GM12878 (cell line): ENCODE results near the gene PAOX. TPM values are rescaled to one million over a fixed set of nuclear protein-coding genes. Genes with fewer than 3 reads are reported as not detected.

Source experiments
- CEBPB ChIP-seq, 2 experiments: fragments of 150-350 bp in 1 of 2; IDR thresholded peaks; 2 replicates each; pipeline ENCODE4 v1.6.1; 2012 to 2014; ENCODE audit warnings: low read depth in 2 of 2, low read length in 2 of 2, borderline replicate concordance in 1 of 2, inconsistent platforms in 1 of 2
- CEBPZ ChIP-seq: fragments of 150-350 bp; IDR thresholded peaks from 2 replicates; pipeline ENCODE4 v1.6.1; 2016; ENCODE audit warnings: low read depth, low read length
- CHD1 ChIP-seq: IDR thresholded peaks from 2 replicates; pipeline ENCODE4 v1.6.1; 2012; ENCODE audit warnings: low read depth, low read length, improper control_type of control experiment
- DPF2 ChIP-seq: fragments of 450-650 bp; IDR thresholded peaks from 2 replicates; pipeline ENCODE4 v1.6.1; 2017; ENCODE audit warnings: mild to moderate bottlenecking
- EP300 ChIP-seq, 2 experiments: fragments of 150-350 bp in 1 of 2; IDR thresholded peaks; 2 replicates each; pipeline ENCODE4 v1.6.1; 2011 to 2012; ENCODE audit warnings: low read depth in 2 of 2, low read length in 2 of 2, borderline replicate concordance in 1 of 2, improper control_type of control experiment in 1 of 2, inconsistent platforms in 1 of 2; ENCODE audit not compliant: control insufficient read depth in 1 of 2
- FOS ChIP-seq: IDR thresholded peaks from 3 replicates; pipeline ENCODE4 v1.6.1; 2011; ENCODE audit warnings: borderline replicate concordance; ENCODE audit not compliant: insufficient read length; ENCODE audit errors: extremely low read depth
- FOXM1 ChIP-seq: IDR thresholded peaks from 2 replicates; pipeline ENCODE4 v1.6.1; 2012; ENCODE audit warnings: low read depth, mild to moderate bottlenecking, inconsistent platforms, low read length, moderate library complexity
- HCFC1 ChIP-seq: fragments of 150-350 bp; IDR thresholded peaks from 2 replicates; pipeline ENCODE4 v1.6.1; 2014; ENCODE audit warnings: low read length
- KLF5 ChIP-seq: fragments of 450-650 bp; IDR thresholded peaks from 2 replicates; pipeline ENCODE4 v1.6.1; 2014; ENCODE audit warnings: mild to moderate bottlenecking; ENCODE audit not compliant: partially characterized antibody
- MEF2B ChIP-seq: fragments of 450-650 bp; IDR thresholded peaks from 2 replicates; pipeline ENCODE4 v1.6.1; 2018; ENCODE audit warnings: mild to moderate bottlenecking, moderate library complexity; ENCODE audit not compliant: partially characterized antibody, poor library complexity, severe bottlenecking
- MTA3 ChIP-seq: IDR thresholded peaks from 2 replicates; pipeline ENCODE4 v1.6.1; 2012; ENCODE audit warnings: low read length, inconsistent platforms, borderline replicate concordance
- MXI1 ChIP-seq: fragments of 150-350 bp; IDR thresholded peaks from 2 replicates; pipeline ENCODE4 v1.6.1; 2011; ENCODE audit warnings: low read depth, mild to moderate bottlenecking, inconsistent platforms, low read length, improper control_type of control experiment
- NBN ChIP-seq: fragments of 450-650 bp; IDR thresholded peaks from 2 replicates; pipeline ENCODE4 v1.6.1; 2016
- NR2C2 ChIP-seq: IDR thresholded peaks from 2 replicates; pipeline ENCODE4 v1.6.1; 2011; ENCODE audit warnings: borderline replicate concordance, low read depth; ENCODE audit not compliant: control insufficient read depth, insufficient read length
- POLR2A ChIP-seq: IDR thresholded peaks from 2 replicates; pipeline ENCODE4 v1.6.1; 2011; ENCODE audit warnings: low read depth, mild to moderate bottlenecking, low read length
- RCOR1 ChIP-seq: conservative IDR thresholded peaks from 2 replicates; pipeline ENCODE4 v1.6.1; 2012; ENCODE audit warnings: low read depth, low read length, improper control_type of control experiment
- REST ChIP-seq: IDR thresholded peaks from 2 replicates; pipeline ENCODE4 v1.6.1; 2012; ENCODE audit warnings: mild to moderate bottlenecking, low read depth, low read length
- SIN3A ChIP-seq: IDR thresholded peaks from 2 replicates; pipeline ENCODE4 v1.6.1; 2012; ENCODE audit warnings: low read depth, low read length, improper control_type of control experiment
- SMARCA5 ChIP-seq: fragments of 450-650 bp; IDR thresholded peaks from 2 replicates; pipeline ENCODE4 v1.6.1; 2017; ENCODE audit warnings: mild to moderate bottlenecking
- SPI1 ChIP-seq: IDR thresholded peaks from 2 replicates; pipeline ENCODE4 v1.6.1; 2011; ENCODE audit warnings: low read depth, mild to moderate bottlenecking, low read length, moderate library complexity, borderline replicate concordance; ENCODE audit not compliant: insufficient read depth
- TBL1XR1 ChIP-seq: IDR thresholded peaks from 2 replicates; pipeline ENCODE4 v1.6.1; 2012; ENCODE audit warnings: low read depth, low read length, improper control_type of control experiment
- TCF7 ChIP-seq: IDR thresholded peaks from 2 replicates; pipeline ENCODE4 v1.6.1; 2014; ENCODE audit warnings: antibody characterized with exemption, borderline replicate concordance
- polyA plus RNA-seq, 11 experiments: library from polyadenylated mRNA; depleted of rRNA in 4 of 11; unstranded in 6 of 11; stranded (reverse) in 5 of 11; fragments of >200 nt; fragmentation: Nextera tagmentation in 4 of 11; fragmentation: Illumina TruSeq in 1 of 11; extraction: Ambion mirVana in 4 of 11; extraction: Trizol in 1 of 11; gene quantifications; 1 replicate in 1 of 11; 2 replicates in 10 of 11; pipeline versions ENCODE4 v1.2.1 to v1.2.3, GENCODE V29; 2011 to 2016; ENCODE audit warnings: inconsistent platforms in 2 of 11, missing spikeins in 2 of 11, low read depth in 1 of 11
- total RNA-seq, 4 experiments: library from RNA; depleted of rRNA in 3 of 4; stranded (reverse); fragments of >200 nt in 3 of 4; fragmentation: Illumina TruSeq in 1 of 4; extraction: Trizol in 1 of 4; gene quantifications; 2 replicates each; pipeline versions ENCODE4 v1.2.1 to v1.2.3, GENCODE V29; 2013 to 2021
- TF ChIP-seq, protein P1 (sequence below): fragments of 450-650 bp; IDR thresholded peaks from 2 replicates; pipeline ENCODE4 v1.6.1; 2017; ENCODE audit warnings: low read depth, mild to moderate bottlenecking, moderate library complexity

PAOX gene
- total and polyA plus RNA-seq, 10 of the 15 experiments (the other 5 are each of a cell fraction or from before 2014, with no cell fraction given), result 1.2 to 22.2 (median 10.5) TPM

DNA sequence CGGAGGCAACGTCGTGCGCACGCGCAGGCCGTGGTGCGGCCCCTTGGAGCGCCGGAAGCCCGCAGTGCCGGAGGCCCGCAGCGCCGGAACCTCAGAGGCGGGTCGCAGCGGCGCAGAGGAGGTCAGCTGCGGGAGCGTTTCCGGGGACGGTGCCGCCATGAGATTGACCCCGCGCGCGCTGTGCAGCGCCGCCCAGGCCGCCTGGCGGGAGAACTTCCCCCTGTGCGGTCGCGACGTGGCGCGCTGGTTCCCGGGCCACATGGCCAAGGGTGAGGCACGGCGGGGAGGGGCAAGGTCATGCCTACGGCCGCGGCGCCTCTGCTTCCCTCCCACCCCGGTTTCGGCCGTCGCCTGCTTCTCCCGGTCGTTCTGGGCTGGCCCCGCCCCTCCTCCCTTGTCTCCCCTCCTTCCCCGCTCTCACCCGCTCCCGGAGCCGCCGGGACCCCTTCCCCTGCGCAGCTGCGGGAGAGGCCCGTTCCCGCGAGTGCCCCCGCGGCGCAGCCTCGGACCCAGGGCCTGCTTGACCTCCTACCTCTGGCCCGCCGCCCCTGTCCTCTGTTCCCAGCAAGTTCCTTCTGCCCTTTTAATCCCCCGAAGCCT lies 15.1 kb downstream of the PAOX start, which contains the start of gene MTG1 (continued):
- TF ChIP-seq REST, result no peak
- peak; percentile 78 for TF ChIP-seq HCFC1
- TF ChIP-seq KLF5, result peak; percentile 46
- TF ChIP-seq NR2C2, result no peak
- peak; percentile 81; the same call in 1 of the 2 replicates for TF ChIP-seq DPF2
- no peak for TF ChIP-seq CEBPZ
- TF ChIP-seq SPI1, result no peak
- peak; percentile 63; the same call in 1 of the 2 replicates for TF ChIP-seq SIN3A
- no peak for TF ChIP-seq FOS
- peak; percentile 91 for TF ChIP-seq POLR2A
- peak; percentile 68 for TF ChIP-seq NBN
- peak; percentile 13 to 33; a peak in 1 of 4 replicates for TF ChIP-seq EP300 (IDR thresholded peaks at IDR 0.05; ENCODE audit: borderline replicate concordance in 1 of 2, control insufficient read depth in 1 of 2, low read depth in 2 of 2, low read length in 2 of 2)
- peak; percentile 83 for TF ChIP-seq MXI1
- TF ChIP-seq FOXM1, result no peak
- TF ChIP-seq RCOR1, result no peak
- peak; percentile 36; the same call in 1 of the 2 replicates for TF ChIP-seq TBL1XR1
- no peak for TF ChIP-seq MEF2B
- no peak for TF ChIP-seq MTA3
- TF ChIP-seq SMARCA5, result no peak
- no peak for TF ChIP-seq TCF7
- TF ChIP-seq CHD1, result no peak
- TF ChIP-seq, protein P1, sequence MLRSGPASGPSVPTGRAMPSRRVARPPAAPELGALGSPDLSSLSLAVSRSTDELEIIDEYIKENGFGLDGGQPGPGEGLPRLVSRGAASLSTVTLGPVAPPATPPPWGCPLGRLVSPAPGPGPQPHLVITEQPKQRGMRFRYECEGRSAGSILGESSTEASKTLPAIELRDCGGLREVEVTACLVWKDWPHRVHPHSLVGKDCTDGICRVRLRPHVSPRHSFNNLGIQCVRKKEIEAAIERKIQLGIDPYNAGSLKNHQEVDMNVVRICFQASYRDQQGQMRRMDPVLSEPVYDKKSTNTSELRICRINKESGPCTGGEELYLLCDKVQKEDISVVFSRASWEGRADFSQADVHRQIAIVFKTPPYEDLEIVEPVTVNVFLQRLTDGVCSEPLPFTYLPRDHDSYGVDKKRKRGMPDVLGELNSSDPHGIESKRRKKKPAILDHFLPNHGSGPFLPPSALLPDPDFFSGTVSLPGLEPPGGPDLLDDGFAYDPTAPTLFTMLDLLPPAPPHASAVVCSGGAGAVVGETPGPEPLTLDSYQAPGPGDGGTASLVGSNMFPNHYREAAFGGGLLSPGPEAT, result no peak
- no peak for TF ChIP-seq CEBPB (IDR thresholded peaks at IDR 0.05; ENCODE audit: borderline replicate concordance in 1 of 2, low read depth in 2 of 2, low read length in 2 of 2)
